HG02588 (cell line): Measurements from ENCODE around the gene RMDN2.
"Not testable (repeated sequence)": the region's sequence is repeated elsewhere in the genome, so short reads cannot be mapped to it uniquely, and the experiment has no call there.

Experiments used
- ATAC-seq: cut with Tn5 transposase; IDR thresholded peaks from one replicate; pipeline ENCODE4 v1.9.1; 2021; ENCODE audit warnings: mild to moderate bottlenecking, moderate library complexity; ENCODE audit not compliant: unreplicated experiment

RMDN2 gene

DNA sequence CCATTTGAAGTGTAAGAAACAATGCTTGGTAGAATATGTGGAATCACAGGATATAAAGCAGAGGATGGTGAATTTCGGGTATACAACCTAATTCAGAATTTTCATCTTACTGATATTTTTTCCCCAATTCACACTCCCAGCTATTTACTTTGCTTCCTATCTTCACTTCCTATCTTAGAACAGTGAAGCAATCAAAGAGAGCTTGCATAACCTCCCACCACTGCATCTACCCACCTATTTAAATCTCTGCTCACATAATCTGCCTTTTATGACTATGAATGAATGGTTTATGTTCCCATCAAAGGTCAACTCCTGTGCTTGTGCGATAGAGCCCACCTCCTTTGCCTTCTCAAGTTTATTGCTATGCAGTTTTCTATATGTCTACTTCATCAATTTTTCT is 3.3 kb downstream of the RMDN2 start:
- no peak for ATAC-seq

GRCh38 chr2:37930392-37930791 is 5.3 kb downstream of the RMDN2 start:
- ATAC-seq: not testable (repeated sequence)

GRCh38 chr2:37932873-37933272 is 7.8 kb downstream of the RMDN2 start:
- ATAC-seq: not testable (repeated sequence)

- ATAC-seq: peak; percentile 85
These were observed 9.8 kb downstream of the RMDN2 start for GRCh38 chr2:37934591-37935513.

- ATAC-seq: not testable (repeated sequence)
These were observed 12.5 kb downstream of the RMDN2 start for GRCh38 chr2:37937568-37937967.

GRCh38 chr2:37941267-37941666 is 16.2 kb downstream of the RMDN2 start:
- not testable (repeated sequence) for ATAC-seq

DNA sequence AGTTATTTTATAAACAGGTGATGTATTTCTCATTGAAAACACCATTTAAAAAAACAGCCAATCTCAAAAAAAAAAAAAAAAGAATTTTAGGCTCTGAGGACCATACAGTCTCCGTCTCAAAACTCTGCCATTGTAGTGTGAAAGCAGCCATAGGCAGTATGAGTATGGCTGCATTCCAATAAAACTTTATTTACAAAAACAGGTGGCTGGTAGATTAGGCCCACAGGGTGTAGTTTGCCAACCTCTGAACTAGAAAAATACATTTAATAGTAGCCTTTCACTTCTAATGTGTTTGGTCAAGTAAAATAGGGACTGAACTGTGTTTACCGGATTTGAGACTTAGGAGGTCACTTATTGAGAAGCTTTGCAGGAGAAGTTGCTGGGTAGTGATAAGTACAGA is 19.2 kb downstream of the RMDN2 start:
- no peak for ATAC-seq

DNA sequence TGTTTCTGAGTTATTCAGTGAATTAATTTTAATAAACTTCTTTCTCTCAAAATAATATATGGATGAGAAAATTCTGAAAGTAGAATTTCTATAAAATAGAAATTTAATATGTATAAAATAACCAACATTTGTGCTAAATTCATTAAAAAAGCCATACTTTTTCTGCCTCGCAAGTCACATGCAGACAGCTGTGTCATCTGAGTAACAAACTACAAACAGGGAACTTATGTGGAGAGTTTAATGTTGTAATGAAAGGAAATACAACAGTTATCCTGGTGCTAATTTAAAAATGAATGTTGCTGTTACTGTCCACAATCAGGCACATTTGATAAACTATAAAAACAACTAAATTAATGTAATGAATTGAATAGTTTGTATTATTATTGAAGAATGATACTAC is 22.2 kb downstream of the RMDN2 start:
- ATAC-seq: no peak

DNA sequence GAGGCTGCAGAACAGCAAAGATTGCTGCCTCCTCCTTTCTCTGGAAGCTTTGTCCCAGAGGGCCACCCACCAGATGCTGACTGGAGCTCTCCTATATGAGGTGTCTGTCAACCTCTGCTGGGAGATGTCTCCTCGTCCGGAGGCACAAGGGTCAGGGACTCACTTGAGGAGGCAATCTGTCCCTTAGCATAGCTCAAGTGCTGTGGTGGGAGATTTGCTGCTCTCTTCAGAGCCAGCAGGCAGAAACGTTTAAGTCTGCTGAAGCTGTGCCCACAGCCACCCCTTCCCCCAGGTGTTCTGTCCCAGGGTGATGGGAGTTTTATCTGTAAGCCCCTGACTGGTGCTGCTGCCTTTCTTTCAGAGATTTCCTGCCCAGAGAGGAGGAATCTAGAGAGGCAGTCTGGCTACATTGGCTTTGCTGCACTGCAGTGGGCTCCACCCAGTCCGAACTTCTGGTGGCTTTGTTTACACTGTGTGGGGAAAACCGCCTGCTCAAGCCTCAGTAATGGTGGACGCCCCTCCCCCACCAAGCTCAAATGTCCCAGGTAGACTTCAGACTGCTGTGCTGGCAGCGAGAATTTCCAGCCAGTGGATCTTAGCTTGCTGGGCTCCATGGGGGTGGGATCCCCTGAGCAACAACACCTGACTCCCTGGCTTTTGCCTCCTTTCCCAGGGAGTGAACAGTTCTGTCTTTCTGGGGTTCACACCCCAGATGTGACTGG is 37.1 kb downstream of the RMDN2 start:
- ATAC-seq: not testable (repeated sequence)

DNA sequence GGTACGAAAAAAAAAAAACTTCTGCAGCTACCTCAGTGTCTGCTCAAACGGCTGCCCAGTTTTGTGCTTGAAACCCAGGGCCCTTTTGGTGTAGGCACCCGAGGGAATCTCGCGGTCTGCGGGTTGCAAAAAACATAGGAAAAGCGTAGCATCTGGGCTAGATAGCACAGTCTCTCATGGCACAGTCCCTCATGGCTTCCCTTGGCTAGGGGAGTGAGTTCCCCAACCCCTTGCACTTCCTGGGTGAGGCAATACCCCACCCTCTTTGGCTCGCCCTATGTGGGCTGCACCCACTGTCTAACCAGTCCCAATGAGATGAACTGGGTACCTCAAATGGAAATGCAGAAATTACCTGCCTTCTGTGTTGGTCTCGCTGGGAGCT is 37.6 kb downstream of the RMDN2 start:
- ATAC-seq: not testable (repeated sequence)

DNA sequence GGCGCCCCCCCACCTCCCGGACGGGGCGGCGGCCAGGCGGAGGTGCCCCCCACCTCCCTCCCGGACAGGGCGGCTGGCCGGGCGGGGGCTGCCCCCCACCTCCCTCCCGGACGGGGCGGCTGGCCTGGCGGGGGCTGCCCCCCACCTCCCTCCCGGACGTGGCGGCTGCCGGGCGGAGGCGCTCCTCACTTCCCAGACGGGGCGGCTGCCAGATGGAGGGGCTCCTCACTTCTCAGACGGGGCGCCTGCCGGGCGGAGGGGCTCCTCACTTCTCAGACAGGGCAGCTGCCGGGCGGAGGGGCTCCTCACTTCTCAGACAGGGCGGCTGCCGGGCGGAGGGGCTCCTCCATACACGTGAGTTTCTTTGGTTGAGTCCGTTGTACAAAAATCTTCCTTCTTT is 38.8 kb downstream of the RMDN2 start:
- not testable (repeated sequence) for ATAC-seq

DNA sequence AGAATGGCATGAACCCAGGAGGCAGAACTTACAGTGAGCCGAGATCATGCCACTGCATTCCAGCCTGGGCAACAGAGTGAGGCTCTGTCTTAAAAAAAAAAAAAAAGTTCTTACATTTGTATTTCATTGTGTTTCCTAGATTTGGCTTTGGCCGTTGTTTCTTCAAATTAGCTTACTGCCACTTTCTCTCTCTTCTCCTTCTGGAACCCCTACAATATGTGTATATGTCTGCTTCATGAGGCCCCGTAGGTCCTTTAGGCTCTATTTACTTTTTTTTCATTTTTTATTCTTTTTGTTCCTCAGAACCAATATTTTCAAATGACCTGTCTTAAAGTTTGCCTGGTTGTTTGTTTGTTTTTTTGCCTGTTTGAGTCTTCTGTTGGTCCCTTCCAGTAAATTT is 41.2 kb downstream of the RMDN2 start:
- ATAC-seq: no peak

GRCh38 chr2:37969731-37970130 is 44.6 kb downstream of the RMDN2 start:
- no peak for ATAC-seq

DNA sequence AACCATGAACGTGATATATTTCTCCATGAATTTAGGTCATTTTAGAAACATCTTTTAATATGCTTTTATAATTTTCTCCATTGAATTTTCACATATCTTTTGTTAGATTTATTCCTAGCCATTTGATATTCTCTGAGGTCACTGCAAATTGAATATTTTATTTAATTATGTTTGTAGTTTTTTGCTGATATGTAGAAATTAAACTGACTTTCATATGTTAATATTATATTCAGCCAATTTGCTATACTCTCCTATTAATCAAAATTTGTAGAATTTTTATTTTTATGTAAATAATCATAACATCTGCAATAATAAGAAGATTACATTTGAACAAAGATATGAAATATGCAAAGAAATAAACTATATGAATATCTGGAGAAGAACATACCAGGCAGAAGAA is 46.9 kb downstream of the RMDN2 start:
- ATAC-seq: no peak

GRCh38 chr2:37973615-37974353 is 48.7 kb downstream of the RMDN2 start:
- no peak for ATAC-seq

GRCh38 chr2:37975808-37976207 is 50.7 kb downstream of the RMDN2 start:
- ATAC-seq: no peak

- no peak for ATAC-seq
These were observed 51.3 kb downstream of the RMDN2 start for GRCh38 chr2:37976411-37976810.

GRCh38 chr2:37982147-37982582 is 57.1 kb downstream of the RMDN2 start:
- no peak for ATAC-seq

GRCh38 chr2:37982847-37983246 is 57.8 kb downstream of the RMDN2 start:
- no peak for ATAC-seq

DNA sequence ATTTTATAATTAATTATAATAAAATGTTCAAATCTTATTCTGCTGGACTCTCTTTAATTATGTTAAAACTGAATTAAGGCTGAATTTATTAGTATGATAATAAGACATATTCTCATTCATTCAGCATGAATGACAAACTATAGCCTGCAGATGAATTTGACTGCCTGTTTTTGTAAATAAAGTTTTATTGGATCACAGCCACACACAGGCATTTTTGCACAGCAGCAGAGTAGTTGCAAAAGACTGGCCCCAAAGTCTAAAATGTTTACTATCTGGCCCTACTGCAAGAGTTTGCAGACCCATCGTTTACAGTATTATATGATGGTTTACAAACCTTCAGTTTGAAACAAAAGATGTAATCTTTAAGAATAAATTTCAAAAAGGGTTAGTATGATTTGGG is 58.6 kb downstream of the RMDN2 start:
- no peak for ATAC-seq

GRCh38 chr2:37984176-37984575 is 59.1 kb downstream of the RMDN2 start:
- ATAC-seq: no peak
